ENCODE measurements around the gene MRPS16. TPM values are rescaled to one million over a fixed set of nuclear protein-coding genes. Genes with fewer than 3 reads are reported as not detected.

Gene MRPS16
- total and polyA plus RNA-seq, 9 of the 15 experiments (the other 6 are each of a cell fraction or from before 2014, with no cell fraction given), result 65.0 to 239 (median 146) TPM

DNA sequence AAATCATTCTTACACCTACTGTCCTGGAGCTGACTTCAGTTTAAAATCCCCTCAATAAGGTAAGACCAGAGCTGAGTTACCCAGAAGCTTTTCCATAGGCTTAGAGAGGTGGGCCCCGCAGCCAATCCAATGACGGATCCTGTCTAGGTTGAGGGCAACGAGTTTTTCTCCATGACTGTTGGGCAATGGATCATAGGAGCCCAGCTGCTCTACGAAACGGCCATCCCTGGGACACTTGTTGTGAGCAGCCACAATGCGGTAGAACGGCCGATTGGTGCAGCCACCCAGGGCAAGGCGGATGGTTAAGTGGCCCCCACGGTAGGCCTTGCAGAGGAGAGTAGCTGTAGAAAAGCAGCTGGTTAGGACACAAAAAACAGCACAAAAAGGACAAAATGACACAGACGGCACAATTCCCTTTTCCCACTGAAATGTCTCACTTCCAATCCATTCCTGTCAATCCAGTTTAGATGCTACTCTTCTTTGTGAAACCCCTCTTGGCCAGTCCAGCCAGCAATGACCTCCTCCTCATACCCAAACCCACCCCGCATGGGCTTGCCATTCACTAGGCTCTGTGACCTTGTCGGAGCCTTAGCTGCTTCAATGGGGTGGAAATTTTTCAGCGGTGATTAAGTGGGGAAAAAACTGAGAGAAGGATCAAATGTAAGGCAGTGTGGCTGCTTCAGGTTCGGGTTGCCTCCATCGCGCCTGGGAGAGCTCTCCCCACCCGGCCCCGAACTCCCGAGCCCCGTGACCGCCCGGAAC is 580 bp downstream of the MRPS16 start (continued):
- no peak for TF ChIP-seq GMEB1 (CRISPR knock-in tag; IDR thresholded peaks at IDR 0.05)
- TF ChIP-seq CC2D1A (IDR thresholded peaks at IDR 0.05), result no peak
- TF ChIP-seq YY1 (IDR thresholded peaks at IDR 0.05; ENCODE audit: borderline replicate concordance in 1 of 3, control insufficient read depth in 1 of 3, extremely low read depth in 1 of 3, insufficient read depth in 3 of 3, insufficient read length in 1 of 3, insufficient replicate concordance in 2 of 3, low read depth in 1 of 3, low read length in 2 of 3), result peak in 1 of 3 experiments; percentile 5
- no peak for TF ChIP-seq E2F5 (CRISPR knock-in tag; IDR thresholded peaks at IDR 0.05)
- TF ChIP-seq CEBPB (tag; IDR thresholded peaks at IDR 0.05), result peak; percentile 83
- peak; percentile 52; the same call in 1 of the 2 replicates for TF ChIP-seq ZNF583 (CRISPR knock-in tag; IDR thresholded peaks at IDR 0.05)
- peak; percentile 70 for TF ChIP-seq TFAP4 (CRISPR knock-in tag; IDR thresholded peaks at IDR 0.05; ENCODE audit: borderline replicate concordance)
- TF ChIP-seq, protein P1, sequence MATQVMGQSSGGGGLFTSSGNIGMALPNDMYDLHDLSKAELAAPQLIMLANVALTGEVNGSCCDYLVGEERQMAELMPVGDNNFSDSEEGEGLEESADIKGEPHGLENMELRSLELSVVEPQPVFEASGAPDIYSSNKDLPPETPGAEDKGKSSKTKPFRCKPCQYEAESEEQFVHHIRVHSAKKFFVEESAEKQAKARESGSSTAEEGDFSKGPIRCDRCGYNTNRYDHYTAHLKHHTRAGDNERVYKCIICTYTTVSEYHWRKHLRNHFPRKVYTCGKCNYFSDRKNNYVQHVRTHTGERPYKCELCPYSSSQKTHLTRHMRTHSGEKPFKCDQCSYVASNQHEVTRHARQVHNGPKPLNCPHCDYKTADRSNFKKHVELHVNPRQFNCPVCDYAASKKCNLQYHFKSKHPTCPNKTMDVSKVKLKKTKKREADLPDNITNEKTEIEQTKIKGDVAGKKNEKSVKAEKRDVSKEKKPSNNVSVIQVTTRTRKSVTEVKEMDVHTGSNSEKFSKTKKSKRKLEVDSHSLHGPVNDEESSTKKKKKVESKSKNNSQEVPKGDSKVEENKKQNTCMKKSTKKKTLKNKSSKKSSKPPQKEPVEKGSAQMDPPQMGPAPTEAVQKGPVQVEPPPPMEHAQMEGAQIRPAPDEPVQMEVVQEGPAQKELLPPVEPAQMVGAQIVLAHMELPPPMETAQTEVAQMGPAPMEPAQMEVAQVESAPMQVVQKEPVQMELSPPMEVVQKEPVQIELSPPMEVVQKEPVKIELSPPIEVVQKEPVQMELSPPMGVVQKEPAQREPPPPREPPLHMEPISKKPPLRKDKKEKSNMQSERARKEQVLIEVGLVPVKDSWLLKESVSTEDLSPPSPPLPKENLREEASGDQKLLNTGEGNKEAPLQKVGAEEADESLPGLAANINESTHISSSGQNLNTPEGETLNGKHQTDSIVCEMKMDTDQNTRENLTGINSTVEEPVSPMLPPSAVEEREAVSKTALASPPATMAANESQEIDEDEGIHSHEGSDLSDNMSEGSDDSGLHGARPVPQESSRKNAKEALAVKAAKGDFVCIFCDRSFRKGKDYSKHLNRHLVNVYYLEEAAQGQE (IDR thresholded peaks at IDR 0.05; ENCODE audit: borderline replicate concordance), result no peak
- TF ChIP-seq, protein P1 (CRISPR knock-in tag; IDR thresholded peaks at IDR 0.05; ENCODE audit: low read depth), result no peak
- 0 out of 2 replicates have a peak, but pooled peaks have one; percentile 52 for TF ChIP-seq THRAP3 (IDR thresholded peaks at IDR 0.05; ENCODE audit: borderline replicate concordance)
- 0 out of 2 replicates have a peak, but pooled peaks have one; percentile 10 for TF ChIP-seq ZBTB7A (IDR thresholded peaks at IDR 0.05; ENCODE audit: borderline replicate concordance, control insufficient read depth, low read depth, low read length)
- TF ChIP-seq, protein P2, sequence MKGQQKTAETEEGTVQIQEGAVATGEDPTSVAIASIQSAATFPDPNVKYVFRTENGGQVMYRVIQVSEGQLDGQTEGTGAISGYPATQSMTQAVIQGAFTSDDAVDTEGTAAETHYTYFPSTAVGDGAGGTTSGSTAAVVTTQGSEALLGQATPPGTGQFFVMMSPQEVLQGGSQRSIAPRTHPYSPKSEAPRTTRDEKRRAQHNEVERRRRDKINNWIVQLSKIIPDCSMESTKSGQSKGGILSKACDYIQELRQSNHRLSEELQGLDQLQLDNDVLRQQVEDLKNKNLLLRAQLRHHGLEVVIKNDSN (CRISPR knock-in tag; IDR thresholded peaks at IDR 0.05), result peak; percentile 65
- TF ChIP-seq KAT8 (IDR thresholded peaks at IDR 0.05; ENCODE audit: low read depth), result no peak
